Endothelial cell of umbilical vein (primary cell): Measurements from ENCODE around the gene PLEKHG7. TPM values are rescaled to one million over a fixed set of nuclear protein-coding genes. Genes with fewer than 3 reads are reported as not detected.

Experiments
- BruUV-seq: library from RNA; stranded (reverse); fragments of 400-500 nt; replicated peaks from 2 replicates; lab custom pipeline; 2021; lab: Mats Ljungman, UMichigan
- CTCF ChIA-PET: fragments of 300-600, 350-600 bp; sonication (Branson Sonifier 250); formaldehyde crosslinking; loops from one replicate; lab custom pipeline; 2021; ENCODE audit warnings: antibody characterized with exemption, inconsistent platforms; lab: Charles Lee
- POLR2A ChIA-PET: fragments of 300-600, 350-600 bp; sonication (Branson Sonifier 250); formaldehyde crosslinking; loops from one replicate; lab custom pipeline; 2021; ENCODE audit warnings: antibody characterized with exemption, inconsistent platforms; lab: Charles Lee
- DNase-seq: peaks from one replicate; pipeline ENCODE4 v3.0.0-alpha.2; 2011; ENCODE audit warnings: low read depth, low spot score
- FAIRE-seq: peaks from 2 replicates; lab custom pipeline; 2011; peaks lifted over from hg19 to GRCh38; lab: Jason Lieb, UNC
- H2AFZ ChIP-seq: 2 replicates; pipeline ENCODE4 v1.6.0; 2012; ENCODE audit warnings: low read depth, low read length, control low read depth, inconsistent platforms
- H3K27ac ChIP-seq: 2 replicates; pipeline ENCODE4 v1.5.1; 2011; ENCODE audit warnings: low read depth, mild to moderate bottlenecking, control low read depth, low read length, moderate library complexity; ENCODE audit not compliant: insufficient read depth
- H3K27me3 ChIP-seq, 2 experiments: 2 replicates each; pipeline versions ENCODE4 v1.6.0 to v1.6.1; 2011; ENCODE audit warnings: low read length in 2 of 2, mixed read lengths in 1 of 2; ENCODE audit not compliant: control insufficient read depth in 2 of 2, insufficient read depth in 2 of 2
- H3K36me3 ChIP-seq, 2 experiments: 2 replicates in 1 of 2; 3 replicates in 1 of 2; pipeline ENCODE4 v1.5.1; 2011; ENCODE audit warnings: low read length in 2 of 2, mild to moderate bottlenecking in 1 of 2, moderate library complexity in 1 of 2; ENCODE audit not compliant: control insufficient read depth in 2 of 2, insufficient read depth in 2 of 2; ENCODE audit errors: extremely low read depth in 1 of 2
- H3K4me1 ChIP-seq: 3 replicates; pipeline ENCODE4 v1.5.1; 2011; ENCODE audit warnings: mild to moderate bottlenecking, low read length; ENCODE audit not compliant: control insufficient read depth, insufficient read depth; ENCODE audit errors: extremely low read depth
- H3K4me2 ChIP-seq: 2 replicates; pipeline ENCODE4 v1.6.1; 2011; ENCODE audit warnings: low read length, control low read depth, mixed read lengths; ENCODE audit not compliant: insufficient read depth
- H3K4me3 ChIP-seq, 3 experiments: fragments of 200-600 bp in 1 of 3; sonication (generic), shearing (Covaris generic) in 1 of 3; replicated peaks in 1 of 3; 2 replicates each; pipeline ENCODE4 v1.5.1; 2011 to 2016; ENCODE audit warnings: control low read depth in 3 of 3, low read length in 3 of 3, mild to moderate bottlenecking in 2 of 3, inconsistent platforms in 1 of 3, low read depth in 1 of 3, moderate library complexity in 1 of 3; ENCODE audit not compliant: insufficient read depth in 1 of 3
- H3K79me2 ChIP-seq: 2 replicates; pipeline ENCODE4 v1.6.0; 2012; ENCODE audit warnings: low read length, inconsistent platforms; ENCODE audit not compliant: control insufficient read depth, insufficient read depth
- H3K9ac ChIP-seq: replicated peaks from 2 replicates; pipeline ENCODE3; 2011; ENCODE audit warnings: low read length, control low read depth; ENCODE audit not compliant: insufficient read depth; ENCODE audit errors: extremely low read depth
- H3K9me1 ChIP-seq: replicated peaks from 3 replicates; pipeline ENCODE4 v1.6.0; 2011; ENCODE audit warnings: mild to moderate bottlenecking, low read length; ENCODE audit not compliant: control insufficient read depth, insufficient read depth; ENCODE audit errors: extremely low read depth
- H3K9me3 ChIP-seq: replicated peaks from 2 replicates; pipeline ENCODE4 v1.5.1; 2012; ENCODE audit warnings: low read length, inconsistent platforms; ENCODE audit not compliant: control insufficient read depth, insufficient read depth
- H4K20me1 ChIP-seq: replicated peaks from 2 replicates; pipeline ENCODE3; 2011; ENCODE audit warnings: mild to moderate bottlenecking, low read length; ENCODE audit not compliant: control insufficient read depth, insufficient read depth; ENCODE audit errors: extremely low read depth
- CTCF ChIP-seq, 2 donors: IDR thresholded peaks; 1 replicate in 1 of 2; 2 replicates in 1 of 2; pipeline ENCODE4 v1.5.1; 2011; ENCODE audit warnings: low read length in 2 of 2, mild to moderate bottlenecking in 2 of 2, moderate library complexity in 2 of 2, control low read depth in 1 of 2, inconsistent platforms in 1 of 2, low read depth in 1 of 2; ENCODE audit not compliant: insufficient read depth in 1 of 2; ENCODE audit errors: extremely low read depth in 1 of 2
- EZH2 ChIP-seq: IDR thresholded peaks from 2 replicates; pipeline ENCODE4 v1.6.1; 2012; ENCODE audit warnings: borderline replicate concordance, low read depth, mild to moderate bottlenecking, moderate library complexity, low read length, inconsistent platforms; ENCODE audit not compliant: severe bottlenecking
- FOS ChIP-seq: IDR thresholded peaks from 2 replicates; pipeline ENCODE4 v1.6.1; 2011; ENCODE audit warnings: mild to moderate bottlenecking, low read length, moderate library complexity, borderline replicate concordance; ENCODE audit not compliant: insufficient read depth
- GATA2 ChIP-seq: IDR thresholded peaks from 2 replicates; pipeline ENCODE4 v1.7.0; 2011; ENCODE audit warnings: low read depth, mild to moderate bottlenecking, moderate library complexity, mixed read lengths, low read length; ENCODE audit not compliant: insufficient read length, insufficient read depth
- JUN ChIP-seq: IDR thresholded peaks from 2 replicates; pipeline ENCODE4 v1.6.1; 2011; ENCODE audit warnings: borderline replicate concordance, low read depth; ENCODE audit not compliant: insufficient read length, insufficient read depth
- MYC ChIP-seq: IDR thresholded peaks from one replicate; pipeline ENCODE4 v1.6.1; 2011; ENCODE audit warnings: mild to moderate bottlenecking, low read depth, low read length
- POLR2A ChIP-seq: IDR thresholded peaks from 2 replicates; pipeline ENCODE4 v1.6.1; 2012; ENCODE audit warnings: low read depth, mild to moderate bottlenecking, control low read depth, low read length
- POLR2AphosphoS5 ChIP-seq: IDR thresholded peaks from 2 replicates; pipeline ENCODE4 v1.6.1; 2012; ENCODE audit warnings: low read depth, mild to moderate bottlenecking, control low read depth, low read length, moderate library complexity; ENCODE audit not compliant: insufficient read depth
- dilution Hi-C: fragments of 300-500 bp; cut with MboI; formaldehyde crosslinking; loops from one replicate; pipeline ENCODE4 v1.15.0; 2019; ENCODE audit warnings: low sequenced_read_pairs; ENCODE audit not compliant: extremely low pct_ligation_motif_present
- intact Hi-C: fragments of 100-400 bp; cut with micrococcal nuclease; formaldehyde crosslinking; loops from one replicate; pipeline ENCODE4 v1.10.0; 2022
- polyA plus RNA-seq, 4 experiments: library from polyadenylated mRNA; depleted of rRNA in 3 of 4; stranded (reverse) in 3 of 4; unstranded in 1 of 4; fragments of >200 nt; gene quantifications; 2 replicates each; pipeline versions ENCODE4 v1.2.1 to v1.2.3, GENCODE V29; 2011 to 2012; ENCODE audit warnings: missing spikeins in 1 of 4
- total RNA-seq: library from RNA; stranded (reverse); gene quantifications from 2 replicates; pipeline ENCODE4 v1.2.3, GENCODE V29; 2021
- TF ChIP-seq, protein P1 (sequence below): IDR thresholded peaks from 2 replicates; pipeline ENCODE4 v1.6.1; 2011; ENCODE audit not compliant: insufficient read depth, insufficient read length

PLEKHG7 gene
- total and polyA plus RNA-seq, 2 donors (not counting 3 experiments of a cell fraction or from before 2014, with no cell fraction given), result not detected

- TF ChIP-seq FOS, result no peak
- TF ChIP-seq POLR2A, result no peak
- TF ChIP-seq MYC, result no peak
- no peak for TF ChIP-seq CTCF (IDR thresholded peaks at IDR 0.05; ENCODE audit: extremely low read depth in 1 of 2, insufficient read depth in 1 of 2, low read depth in 1 of 2, low read length in 2 of 2)
- TF ChIP-seq, protein P1, sequence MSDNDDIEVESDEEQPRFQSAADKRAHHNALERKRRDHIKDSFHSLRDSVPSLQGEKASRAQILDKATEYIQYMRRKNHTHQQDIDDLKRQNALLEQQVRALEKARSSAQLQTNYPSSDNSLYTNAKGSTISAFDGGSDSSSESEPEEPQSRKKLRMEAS, result no peak
- no peak for TF ChIP-seq EZH2
- no peak for TF ChIP-seq GATA2
- TF ChIP-seq POLR2AphosphoS5, result no peak
- no peak for TF ChIP-seq JUN
- H3K4me1 ChIP-seq, result peaks cover 4% of the 10 kb centered on the region
- no peak overlapping the region for H3K4me2 ChIP-seq
- no peak overlapping the region for H3K27ac ChIP-seq
- DNase-seq (no peak), FAIRE-seq (no peak)
- H3K4me3 ChIP-seq, result no peak overlapping the region
- intact Hi-C loops (no loop called here), dilution Hi-C loops (no loop called here)
- H3K36me3 ChIP-seq, result no peaks in the 10 kb centered on the region
- H4K20me1 ChIP-seq, result no peaks in the 10 kb centered on the region
- no peaks in the 10 kb centered on the region for H3K9me1 ChIP-seq
- CTCF ChIA-PET, result interaction anchor here (1.6 to 1.9 kb wide), 2 partner anchors 16 to 21 kb away, joined by 4 to 6 read pairs; no protein-coding TSS in a partner anchor
- no peaks in the 10 kb centered on the region for H3K79me2 ChIP-seq
- H3K9me3 ChIP-seq, result no peaks in the 10 kb centered on the region
- BruUV-seq, result no TSS peak
- POLR2A ChIA-PET, result no interaction called here
- no peak overlapping the region for H3K9ac ChIP-seq
- peaks cover 1 to 2% of the 10 kb centered on the region in 2 experiments for H3K27me3 ChIP-seq
- no peak overlapping the region for H2AFZ ChIP-seq
Measured at GRCh38 chr12:92733181-92733580, 30.4 kb downstream of the PLEKHG7 start.
